Sigmoid colon (tissue), 7 donors: ENCODE results near the gene BRIP1. TPM values are rescaled to one million over a fixed set of nuclear protein-coding genes. Genes with fewer than 3 reads are reported as not detected.
"Not testable (repeated sequence)": the region's sequence is repeated elsewhere in the genome, so short reads cannot be mapped to it uniquely, and the experiment has no call there.

Source experiments
- DNase-seq: peaks from one replicate; pipeline ENCODE4 v3.0.0-alpha.2; 2019
- H3K27ac ChIP-seq, 4 donors: fragments of 200-600 bp; sonication (generic); one replicate each; pipeline ENCODE4 v1.5.1; 2016 to 2019; ENCODE audit warnings: mild to moderate bottlenecking in 1 of 4
- H3K27me3 ChIP-seq, 3 donors: fragments of 200-600 bp; sonication (generic); one replicate each; pipeline ENCODE4 v1.5.1; 2019; ENCODE audit warnings: mild to moderate bottlenecking in 1 of 3
- H3K36me3 ChIP-seq, 4 donors: fragments of 200-600 bp; sonication (generic); one replicate each; pipeline ENCODE4 v1.5.1; 2016 to 2019
- H3K4me1 ChIP-seq, 4 donors: fragments of 200-600 bp; sonication (generic); one replicate each; pipeline ENCODE4 v1.5.1; 2017 to 2019
- H3K4me3 ChIP-seq, 4 donors: fragments of 200-600 bp; sonication (generic); one replicate each; pipeline ENCODE4 v1.5.1; 2017 to 2019; ENCODE audit warnings: mild to moderate bottlenecking in 2 of 4, moderate library complexity in 1 of 4
- H3K9me3 ChIP-seq, 4 donors: fragments of 200-600 bp in 3 of 4; sonication (generic) in 3 of 4; one replicate each; pipeline versions ENCODE4 v1.5.1 to v1.6.1; 2013 to 2019
- CTCF ChIP-seq, 4 experiments: fragments of 450-650 bp in 3 of 4; fragments of 200-600 bp in 1 of 4; IDR thresholded peaks; one replicate each; pipeline ENCODE4 v1.5.1; 2016 to 2019; ENCODE audit warnings: antibody characterized with exemption in 4 of 4, mild to moderate bottlenecking in 3 of 4, moderate library complexity in 2 of 4
- EP300 ChIP-seq, 4 donors: sonication (generic); formaldehyde crosslinking; IDR thresholded peaks; one replicate each; pipeline ENCODE4 v1.6.1; 2017; ENCODE audit warnings: antibody characterized with exemption in 4 of 4
- POLR2A ChIP-seq, 2 donors: fragments of 450-650 bp; IDR thresholded peaks; one replicate each; pipeline ENCODE4 v1.6.1; 2016; ENCODE audit warnings: antibody characterized with exemption in 2 of 2, mild to moderate bottlenecking in 2 of 2, moderate library complexity in 2 of 2
- POLR2AphosphoS5 ChIP-seq, 4 donors: sonication (generic); formaldehyde crosslinking; IDR thresholded peaks; one replicate each; pipeline ENCODE4 v1.6.1; 2017; ENCODE audit warnings: antibody characterized with exemption in 4 of 4
- WGBS, 2 donors: extraction: QIAGEN DNeasy Blood & Tissue Kit; methylation state at CpG; one replicate each; pipeline ENCODE4 v1.1.7; 2013; 5-methylcytosine and 5-hydroxymethylcytosine counted together
- intact Hi-C: fragments of 100-400 bp; cut with DNase I; formaldehyde crosslinking; loops from one replicate; pipeline ENCODE4 v1.15.1; 2023
- polyA plus RNA-seq, 3 donors: library from polyadenylated mRNA; stranded (reverse); fragments of 200-250 nt; gene quantifications; one replicate each; pipeline ENCODE4 v1.2.3, GENCODE V29; 2013
- total RNA-seq, 4 donors: library from RNA; depleted of rRNA; stranded (reverse); fragments of >200 nt; gene quantifications; one replicate each; pipeline ENCODE4 v1.1.0, GENCODE V29; 2016
- donor health status: healthy with polysubstance abuse.
- donor health status: Bipolar disorder and iron deficiency.
- donor health status: healthy.

The BRIP1 gene
- total and polyA plus RNA-seq, 7 donors = under 0.01 to 1.5 (median 0.41) TPM; not detected in 1

- intact Hi-C loops = no loop called here
- no peaks in the 10 kb centered on the region for H3K27me3 ChIP-seq
- no peaks in the 10 kb centered on the region for H3K36me3 ChIP-seq
- no peak for DNase-seq
- no peak overlapping the region for H3K4me3 ChIP-seq
- TF ChIP-seq CTCF (IDR thresholded peaks at IDR 0.05) = no peak
- no peak for TF ChIP-seq POLR2AphosphoS5 (IDR thresholded peaks at IDR 0.05)
- TF ChIP-seq EP300 (IDR thresholded peaks at IDR 0.05) = no peak
- TF ChIP-seq POLR2A (IDR thresholded peaks at IDR 0.05) = no peak
- peaks cover 0 to 4% (median 2%) of the 10 kb centered on the region in 4 donors for H3K9me3 ChIP-seq
- H3K27ac ChIP-seq = no peak overlapping the region
- H3K4me1 ChIP-seq = no peaks in the 10 kb centered on the region
These were observed 140.1 kb downstream of the BRIP1 start for GRCh38 chr17:61723183-61723582.

- H3K4me3 ChIP-seq = no peak overlapping the region
- no peak for TF ChIP-seq CTCF (IDR thresholded peaks at IDR 0.05)
- TF ChIP-seq POLR2A (IDR thresholded peaks at IDR 0.05) = no peak
- TF ChIP-seq EP300 (IDR thresholded peaks at IDR 0.05) = no peak
- no peak for TF ChIP-seq POLR2AphosphoS5 (IDR thresholded peaks at IDR 0.05)
- DNase-seq = no peak
- peaks cover 0 to 4% (median 2%) of the 10 kb centered on the region in 4 donors for H3K9me3 ChIP-seq
- H3K27me3 ChIP-seq = no peaks in the 10 kb centered on the region
- H3K36me3 ChIP-seq = no peaks in the 10 kb centered on the region
- H3K4me1 ChIP-seq = no peaks in the 10 kb centered on the region
- no peak overlapping the region for H3K27ac ChIP-seq
- 96 to 97% methylated on average over 2 of the region's 2 CpGs for WGBS, 2 donors
- intact Hi-C loops = no loop called here
These were observed 140.9 kb downstream of the BRIP1 start for GRCh38 chr17:61722398-61722797.

- Histone ChIP-seq H3K36me3 (no peaks in the 10 kb centered on the region), H3K27ac (no peak overlapping the region), H3K9me3 (peaks cover 0 to 4% (median 2%) of the 10 kb centered on the region in 4 donors), H3K27me3 (no peaks in the 10 kb centered on the region), H3K4me1 (no peaks in the 10 kb centered on the region), H3K4me3 (no peak overlapping the region)
- no peak for TF ChIP-seq CTCF (IDR thresholded peaks at IDR 0.05)
- no peak for TF ChIP-seq POLR2AphosphoS5 (IDR thresholded peaks at IDR 0.05)
- DNase-seq = no peak
- intact Hi-C loops = no loop called here
- 96 to 98% methylated on average over 4 of the region's 4 CpGs for WGBS, 2 donors
These were observed 143.1 kb downstream of the BRIP1 start for GRCh38 chr17:61720016-61720795.

GRCh38 chr17:61719220-61719619 lies 144.1 kb downstream of the BRIP1 start:
- H3K4me3 ChIP-seq, intact Hi-C loops, H3K27me3 ChIP-seq, H3K36me3 ChIP-seq, H3K27ac ChIP-seq, H3K4me1 ChIP-seq, H3K9me3 ChIP-seq, DNase-seq: not testable (repeated sequence)
- WGBS, 2 donors = 97 to 98% methylated on average over 8 of the region's 8 CpGs

DNA sequence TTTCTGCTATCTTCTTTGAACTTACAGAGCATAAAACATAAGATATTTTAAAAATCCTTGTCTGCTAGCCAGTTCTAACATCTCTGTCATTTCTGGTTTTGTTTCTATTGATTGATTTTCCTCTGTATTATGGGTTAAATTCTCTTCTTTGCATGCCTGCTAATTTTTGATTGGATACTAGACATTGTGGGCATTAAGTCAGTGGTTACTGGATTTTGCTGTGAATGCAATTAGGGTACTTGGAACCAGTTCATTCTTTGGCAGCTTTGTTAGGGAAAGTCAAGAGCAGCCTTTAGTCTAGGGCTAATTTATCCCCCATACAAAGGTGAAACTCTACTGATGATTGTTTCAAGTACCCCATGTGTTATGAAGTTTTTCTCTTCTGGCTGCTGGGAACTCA lies 145.3 kb downstream of the BRIP1 start:
- intact Hi-C loops = no loop called here
- TF ChIP-seq CTCF (IDR thresholded peaks at IDR 0.05) = no peak
- no peak for TF ChIP-seq POLR2AphosphoS5 (IDR thresholded peaks at IDR 0.05)
- TF ChIP-seq EP300 (IDR thresholded peaks at IDR 0.05) = no peak
- no peak for TF ChIP-seq POLR2A (IDR thresholded peaks at IDR 0.05)
- no peaks in the 10 kb centered on the region for H3K36me3 ChIP-seq
- no peak overlapping the region for H3K4me3 ChIP-seq
- H3K27ac ChIP-seq = no peak overlapping the region
- H3K4me1 ChIP-seq = no peaks in the 10 kb centered on the region
- DNase-seq = no peak
- H3K9me3 ChIP-seq = peaks cover 0 to 4% (median 2%) of the 10 kb centered on the region in 4 donors
- H3K27me3 ChIP-seq = no peaks in the 10 kb centered on the region
